Measurements from ENCODE around the gene ZDHHC11. TPM values are rescaled to one million over a fixed set of nuclear protein-coding genes. Genes with fewer than 3 reads are reported as not detected.

Gene ZDHHC11
- total RNA-seq (2014; rRNA removed; shearing (Covaris generic)): 2.1 and 3.6 TPM in 2 replicates

GRCh38 chr5:850511-851006 is at the start of gene ZDHHC11:
TSS of gene ZDHHC11 (minus strand) at chr5:850986. CDS start at chr5:850602, 384 bp downstream.
- peak; percentile 67 for DNase-seq (ENCODE audit: low read depth)

GRCh38 chr5:893711-894110 is 42.9 kb upstream of the ZDHHC11 start:
- DNase-seq (ENCODE audit: low read depth): no peak

- no peak for DNase-seq (ENCODE audit: low read depth)
These were observed 42.3 kb upstream of the ZDHHC11 start for GRCh38 chr5:893137-893506.

- DNase-seq (ENCODE audit: low read depth): peak; percentile 89
These were observed 41.8 kb upstream of the ZDHHC11 start, which contains the start of the genes BRD9 and TRIP13 for GRCh38 chr5:892394-893136. TSS of gene BRD9 (minus strand) at chr5:892801. CDS start at chr5:892657, 144 bp downstream. TSS of gene TRIP13 (plus strand) at chr5:892884. CDS start at chr5:892999, 115 bp downstream.

GRCh38 chr5:891837-892393 is 41.1 kb upstream of the ZDHHC11 start:
- peak; percentile 18 for DNase-seq (ENCODE audit: low read depth)

GRCh38 chr5:891117-891836 is 40.5 kb upstream of the ZDHHC11 start:
- no peak for DNase-seq (ENCODE audit: low read depth)

- no peak for DNase-seq (ENCODE audit: low read depth)
These were observed 38.4 kb upstream of the ZDHHC11 start for GRCh38 chr5:889075-889710.

- no peak for DNase-seq (ENCODE audit: low read depth)
These were observed 37.9 kb upstream of the ZDHHC11 start for GRCh38 chr5:888638-889035.

- no peak for DNase-seq (ENCODE audit: low read depth)
These were observed 37.3 kb upstream of the ZDHHC11 start for GRCh38 chr5:887947-888637.

GRCh38 chr5:886716-887325 is 36.0 kb upstream of the ZDHHC11 start:
- DNase-seq (ENCODE audit: low read depth): no peak

- no peak for DNase-seq (ENCODE audit: low read depth)
These were observed 35.2 kb upstream of the ZDHHC11 start for GRCh38 chr5:886036-886435.

- no peak for DNase-seq (ENCODE audit: low read depth)
These were observed 34.7 kb upstream of the ZDHHC11 start for GRCh38 chr5:885529-885928.

- DNase-seq (ENCODE audit: low read depth): no peak
These were observed 34.3 kb upstream of the ZDHHC11 start for GRCh38 chr5:885127-885442.

GRCh38 chr5:884345-885126 is 33.8 kb upstream of the ZDHHC11 start:
- no peak for DNase-seq (ENCODE audit: low read depth)

GRCh38 chr5:883475-884181 is 32.8 kb upstream of the ZDHHC11 start:
- DNase-seq (ENCODE audit: low read depth): no peak

GRCh38 chr5:882253-883183 is 31.7 kb upstream of the ZDHHC11 start:
- DNase-seq (ENCODE audit: low read depth): no peak

- DNase-seq (ENCODE audit: low read depth): no peak
These were observed 30.8 kb upstream of the ZDHHC11 start for GRCh38 chr5:881551-881935.

- DNase-seq (ENCODE audit: low read depth): no peak
These were observed 30.2 kb upstream of the ZDHHC11 start for GRCh38 chr5:880816-881550.

Data from Daoy (cell line).